ENCODE measurements around the gene DNAJC10.

- no peak for TF ChIP-seq CTCF (IDR thresholded peaks at IDR 0.05; ENCODE audit: low read length)
- no peak for TF ChIP-seq EZH2 (IDR thresholded peaks at IDR 0.05; ENCODE audit: borderline replicate concordance, low read length)
Measured at GRCh38 chr2:182818501-182818900, 102.4 kb downstream of the DNAJC10 start.

Data from OCI-LY1 (cell line).